Hematopoietic multipotent progenitor cell treated with erythropoietin and hydrocortisone succinate and interleukin-3 and kit ligand, for 8 days (in vitro differentiated cells): ENCODE data around the gene SNRPE.
A peak's percentile ranks its signal among the peaks of the same experiment; 100 is the strongest.

ENCODE experiments used
- DNase-seq: peaks from one replicate; pipeline ENCODE4 v3.0.0-alpha.2; 2015

Gene SNRPE

GRCh38 chr1:203888807-203889251 lies 27.4 kb downstream of the SNRPE start:
- no peak for DNase-seq

- DNase-seq = no peak
Observed at GRCh38 chr1:203891950-203892349, 30.6 kb downstream of the SNRPE start.

GRCh38 chr1:203898458-203899352 lies 37.3 kb downstream of the SNRPE start:
- no peak for DNase-seq

GRCh38 chr1:203899353-203899716 lies 37.9 kb downstream of the SNRPE start:
- no peak for DNase-seq

GRCh38 chr1:203899869-203900714 lies 38.7 kb downstream of the SNRPE start:
- DNase-seq = no peak

GRCh38 chr1:203901581-203901980 lies 40.2 kb downstream of the SNRPE start:
- DNase-seq = no peak

GRCh38 chr1:203905275-203905674 lies 43.9 kb downstream of the SNRPE start:
- DNase-seq = no peak

- no peak for DNase-seq
Observed at GRCh38 chr1:203906932-203907331, 45.5 kb downstream of the SNRPE start.

- DNase-seq = no peak
Observed at GRCh38 chr1:203907901-203908300, 46.5 kb downstream of the SNRPE start.

- no peak for DNase-seq
Observed at GRCh38 chr1:203911806-203912205, 50.4 kb downstream of the SNRPE start.

- DNase-seq = peak; percentile 61
Observed at GRCh38 chr1:203913073-203913521, 51.7 kb downstream of the SNRPE start.

- no peak for DNase-seq
Observed at GRCh38 chr1:203914292-203914691, 52.9 kb downstream of the SNRPE start.

GRCh38 chr1:203915811-203916210 lies 54.4 kb downstream of the SNRPE start:
- no peak for DNase-seq

GRCh38 chr1:203916756-203917155 lies 55.4 kb downstream of the SNRPE start:
- no peak for DNase-seq
